SK-N-MC (cell line): ENCODE data around the gene CNTNAP3B.
"Not testable (repeated sequence)": the region's sequence is repeated elsewhere in the genome, so short reads cannot be mapped to it uniquely, and the experiment has no call there.

ENCODE experiments used
- EZH2 ChIP-seq: fragments of 200-600 bp; sonication (generic); IDR thresholded peaks from one replicate; pipeline ENCODE4 v1.6.1; 2017; ENCODE audit warnings: antibody characterized with exemption
- POLR2AphosphoS5 ChIP-seq: IDR thresholded peaks from 2 replicates; pipeline ENCODE4 v1.6.1; 2012; ENCODE audit warnings: mild to moderate bottlenecking, low read depth, low read length, borderline replicate concordance

GRCh38 chr9:42070035-42070799 is 59.0 kb downstream of the CNTNAP3B start:
- not testable (repeated sequence) for TF ChIP-seq POLR2AphosphoS5, EZH2
